ENCODE data around the gene AP5S1. TPM values are rescaled to one million over a fixed set of nuclear protein-coding genes. Genes with fewer than 3 reads are reported as not detected.

Gene AP5S1
- total and polyA plus RNA-seq, 2 donors from 2014 or later = 16.0 to 19.5 TPM

GRCh38 chr20:3783511-3784195, 36.7 kb upstream of the AP5S1 start:
- FAIRE-seq (no peak), DNase-seq (peak in 1 of 5 donors; percentile 55)
- TF ChIP-seq CTCF (IDR thresholded peaks at IDR 0.05; ENCODE audit: borderline replicate concordance, extremely low read depth, insufficient read depth) = no peak
- Histone ChIP-seq H3K36me3 (ENCODE audit: control insufficient read depth in 2 of 3, insufficient read depth in 3 of 3, low read length in 3 of 3) (no peaks in the 10 kb centered on the region), H3K27ac (ENCODE audit: low read depth in 2 of 2, low read length in 2 of 2) (no peak overlapping the region), H3K4me3 (ENCODE audit: low read length in 3 of 3) (no peak overlapping the region), H3K27me3 (ENCODE audit: control insufficient read depth, insufficient read depth, low read length) (no peaks in the 10 kb centered on the region), H3K4me1 (ENCODE audit: control insufficient read depth in 2 of 3, insufficient read depth in 2 of 3, low read depth in 1 of 3, low read length in 3 of 3) (peaks cover 0 to 25% (median 13%) of the 10 kb centered on the region in 3 donors), H3K9ac (ENCODE audit: low read length in 3 of 3) (peak overlapping the region in 1 of 3 donors; percentile 19), H3K9me3 (ENCODE audit: control insufficient read depth in 2 of 3, insufficient read depth in 1 of 3, low read length in 3 of 3) (no peaks in the 10 kb centered on the region)
- intact Hi-C loops (cut with DNase I) = no loop called here

- peak in 2 of 5 donors; percentile 52 to 65 for DNase-seq
- Histone ChIP-seq H3K9me3 (ENCODE audit: control insufficient read depth in 2 of 3, insufficient read depth in 1 of 3, low read length in 3 of 3) (no peaks in the 10 kb centered on the region), H3K36me3 (ENCODE audit: control insufficient read depth in 2 of 3, insufficient read depth in 3 of 3, low read length in 3 of 3) (no peaks in the 10 kb centered on the region), H3K4me3 (ENCODE audit: low read length in 3 of 3) (peak overlapping the region in 1 of 3 donors; percentile 74), H3K27me3 (ENCODE audit: control insufficient read depth, insufficient read depth, low read length) (no peaks in the 10 kb centered on the region), H3K27ac (ENCODE audit: low read depth in 2 of 2, low read length in 2 of 2) (no peak overlapping the region), H3K9ac (ENCODE audit: low read length in 3 of 3) (no peak overlapping the region), H3K4me1 (ENCODE audit: control insufficient read depth in 2 of 3, insufficient read depth in 2 of 3, low read depth in 1 of 3, low read length in 3 of 3) (peaks cover 0 to 25% (median 18%) of the 10 kb centered on the region in 3 donors)
- no peak for FAIRE-seq
- intact Hi-C loops (cut with DNase I) = no loop called here
- no peak for TF ChIP-seq CTCF (IDR thresholded peaks at IDR 0.05; ENCODE audit: borderline replicate concordance, extremely low read depth, insufficient read depth)
Observed at GRCh38 chr20:3784216-3784853, 36.0 kb upstream of the AP5S1 start.

GRCh38 chr20:3784863-3785239, 35.5 kb upstream of the AP5S1 start:
- peak overlapping the region in 1 of 3 donors; percentile 74 for H3K4me3 ChIP-seq (ENCODE audit: low read length in 3 of 3)
- peaks cover 0 to 25% (median 18%) of the 10 kb centered on the region in 3 donors for H3K4me1 ChIP-seq (ENCODE audit: control insufficient read depth in 2 of 3, insufficient read depth in 2 of 3, low read depth in 1 of 3, low read length in 3 of 3)
- no peak for TF ChIP-seq CTCF (IDR thresholded peaks at IDR 0.05; ENCODE audit: borderline replicate concordance, extremely low read depth, insufficient read depth)
- no peak overlapping the region for H3K27ac ChIP-seq (ENCODE audit: low read depth in 2 of 2, low read length in 2 of 2)
- FAIRE-seq (no peak), DNase-seq (peak in 1 of 5 donors; percentile 46)
- H3K36me3 ChIP-seq (ENCODE audit: control insufficient read depth in 2 of 3, insufficient read depth in 3 of 3, low read length in 3 of 3) = no peaks in the 10 kb centered on the region
- H3K9ac ChIP-seq (ENCODE audit: low read length in 3 of 3) = peak overlapping the region in 1 of 3 donors; percentile 61
- no peaks in the 10 kb centered on the region for H3K9me3 ChIP-seq (ENCODE audit: control insufficient read depth in 2 of 3, insufficient read depth in 1 of 3, low read length in 3 of 3)
- intact Hi-C loops (cut with DNase I) = no loop called here
- no peaks in the 10 kb centered on the region for H3K27me3 ChIP-seq (ENCODE audit: control insufficient read depth, insufficient read depth, low read length)

Measured in kidney (tissue), 14 donors.